K562 (cell line): ENCODE results near the gene PIK3R2.

ENCODE experiments used
- FOXA3 ChIP-seq, 2 experiments: fragments of 450-650 bp in 1 of 2; sonication (generic) in 1 of 2; formaldehyde crosslinking; IDR thresholded peaks in 1 of 2; conservative IDR thresholded peaks in 1 of 2; 2 replicates each; pipeline versions ENCODE4 v1.4.0 to v1.8.0; 2020 to 2022; ENCODE audit warnings: mild to moderate bottlenecking in 2 of 2, missing genetic modification reagents in 1 of 2
- NR4A1 ChIP-seq, 2 experiments: fragments of 250-450 bp in 1 of 2; fragments of 450-650 bp in 1 of 2; sonication (Bioruptor Pico) in 1 of 2; IDR thresholded peaks; 2 replicates each; pipeline versions ENCODE4 v1.4.0 to v1.6.1; 2016 to 2020; ENCODE audit warnings: mild to moderate bottlenecking in 2 of 2, missing compliant biosample characterization in 1 of 2, missing genetic modification characterization in 1 of 2, moderate library complexity in 1 of 2
- ZFX ChIP-seq: sonication (generic); formaldehyde crosslinking; IDR thresholded peaks from 2 replicates; pipeline ENCODE4 v1.8.0; 2022; ENCODE audit warnings: mild to moderate bottlenecking, missing genetic modification reagents, moderate library complexity
- ZNF3 ChIP-seq: fragments of 250-450 bp; sonication (Bioruptor Pico); IDR thresholded peaks from 2 replicates; pipeline ENCODE4 v1.5.0; 2021; ENCODE audit warnings: mild to moderate bottlenecking, moderate library complexity
- TF ChIP-seq, protein P1 (sequence below), 3 experiments: IDR thresholded peaks in 2 of 3; conservative IDR thresholded peaks in 1 of 3; 2 replicates each; pipeline ENCODE4 v1.5.1; 2011 to 2012; ENCODE audit warnings: low read length in 3 of 3, mild to moderate bottlenecking in 3 of 3, control low read depth in 2 of 3, improper control_type of control experiment in 1 of 3, inconsistent platforms in 1 of 3, low read depth in 1 of 3, mixed read lengths in 1 of 3, moderate library complexity in 1 of 3; ENCODE audit not compliant: insufficient read depth in 2 of 3
- TF ChIP-seq, protein P2 (sequence below): fragments of 450-650 bp; formaldehyde crosslinking; IDR thresholded peaks from 2 replicates; pipeline ENCODE4 v1.4.0; 2022; ENCODE audit warnings: mild to moderate bottlenecking, moderate library complexity

DNA sequence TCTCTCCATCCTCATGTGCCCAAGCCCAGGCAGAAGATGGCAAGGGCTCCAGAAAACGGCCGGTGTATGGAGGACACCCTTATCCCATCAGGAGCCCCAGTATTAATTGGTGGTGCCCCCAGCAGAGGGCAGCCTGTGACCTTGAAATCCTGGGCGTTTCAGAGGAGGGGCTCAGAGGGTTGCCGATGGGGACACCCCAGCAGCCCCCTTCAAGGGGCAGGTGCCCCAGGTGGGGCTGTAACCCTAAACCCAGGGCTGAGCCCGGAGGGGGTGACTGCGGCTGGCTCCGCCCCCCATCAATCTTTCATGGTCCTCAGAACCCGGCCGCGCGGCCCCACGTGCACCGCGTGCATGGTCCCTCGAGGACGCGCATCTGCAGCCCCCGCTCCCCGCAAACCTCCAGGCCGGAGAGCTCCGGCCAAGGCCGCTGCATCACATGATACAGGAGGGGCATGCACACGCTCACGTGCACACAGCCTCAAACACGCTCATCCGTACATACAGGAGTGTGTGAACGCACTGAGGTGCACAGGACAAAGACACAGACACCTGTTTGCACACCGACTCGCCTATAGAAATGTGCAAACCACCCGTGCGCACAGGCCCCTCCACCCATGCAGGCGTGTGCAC lies 49.9 kb downstream of the PIK3R2 start:
- TF ChIP-seq, protein P1, sequence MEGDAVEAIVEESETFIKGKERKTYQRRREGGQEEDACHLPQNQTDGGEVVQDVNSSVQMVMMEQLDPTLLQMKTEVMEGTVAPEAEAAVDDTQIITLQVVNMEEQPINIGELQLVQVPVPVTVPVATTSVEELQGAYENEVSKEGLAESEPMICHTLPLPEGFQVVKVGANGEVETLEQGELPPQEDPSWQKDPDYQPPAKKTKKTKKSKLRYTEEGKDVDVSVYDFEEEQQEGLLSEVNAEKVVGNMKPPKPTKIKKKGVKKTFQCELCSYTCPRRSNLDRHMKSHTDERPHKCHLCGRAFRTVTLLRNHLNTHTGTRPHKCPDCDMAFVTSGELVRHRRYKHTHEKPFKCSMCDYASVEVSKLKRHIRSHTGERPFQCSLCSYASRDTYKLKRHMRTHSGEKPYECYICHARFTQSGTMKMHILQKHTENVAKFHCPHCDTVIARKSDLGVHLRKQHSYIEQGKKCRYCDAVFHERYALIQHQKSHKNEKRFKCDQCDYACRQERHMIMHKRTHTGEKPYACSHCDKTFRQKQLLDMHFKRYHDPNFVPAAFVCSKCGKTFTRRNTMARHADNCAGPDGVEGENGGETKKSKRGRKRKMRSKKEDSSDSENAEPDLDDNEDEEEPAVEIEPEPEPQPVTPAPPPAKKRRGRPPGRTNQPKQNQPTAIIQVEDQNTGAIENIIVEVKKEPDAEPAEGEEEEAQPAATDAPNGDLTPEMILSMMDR (IDR thresholded peaks at IDR 0.05 in 2 of 3, conservative IDR thresholded peaks at IDR 0.05 in 1 of 3; ENCODE audit: insufficient read depth in 2 of 3, low read depth in 1 of 3, low read length in 3 of 3): peak; percentile 48 to 69 (median 60); a peak in 5 of 6 replicates
- peak; percentile 72 for TF ChIP-seq ZFX (CRISPR knock-in tag)
- no peak for TF ChIP-seq FOXA3 (CRISPR knock-in tag; conservative IDR thresholded peaks at IDR 0.05 in 1 of 2, IDR thresholded peaks at IDR 0.05 in 1 of 2)
- TF ChIP-seq, protein P2, sequence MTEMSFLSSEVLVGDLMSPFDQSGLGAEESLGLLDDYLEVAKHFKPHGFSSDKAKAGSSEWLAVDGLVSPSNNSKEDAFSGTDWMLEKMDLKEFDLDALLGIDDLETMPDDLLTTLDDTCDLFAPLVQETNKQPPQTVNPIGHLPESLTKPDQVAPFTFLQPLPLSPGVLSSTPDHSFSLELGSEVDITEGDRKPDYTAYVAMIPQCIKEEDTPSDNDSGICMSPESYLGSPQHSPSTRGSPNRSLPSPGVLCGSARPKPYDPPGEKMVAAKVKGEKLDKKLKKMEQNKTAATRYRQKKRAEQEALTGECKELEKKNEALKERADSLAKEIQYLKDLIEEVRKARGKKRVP (CRISPR knock-in tag): no peak
- no peak for TF ChIP-seq ZNF3
- no peak for TF ChIP-seq NR4A1 (CRISPR knock-in tag; IDR thresholded peaks at IDR 0.05)
- TF ChIP-seq NR4A1 (tag; IDR thresholded peaks at IDR 0.05): no peak
